Measurements from ENCODE around the gene TAF4. TPM values are rescaled to one million over a fixed set of nuclear protein-coding genes. Genes with fewer than 3 reads are reported as not detected.
A peak's percentile ranks its signal among the peaks of the same experiment; 100 is the strongest.

Gene TAF4
- total RNA-seq, 4 donors from 2014 or later: 6.2 to 37.6 (median 10.7) TPM

- no peak overlapping the region for H3K27ac ChIP-seq
- no peak for DNase-seq
- no peaks in the 10 kb centered on the region for H3K4me1 ChIP-seq
- no peak for TF ChIP-seq POLR2A (IDR thresholded peaks at IDR 0.05)
- TF ChIP-seq, protein P1, sequence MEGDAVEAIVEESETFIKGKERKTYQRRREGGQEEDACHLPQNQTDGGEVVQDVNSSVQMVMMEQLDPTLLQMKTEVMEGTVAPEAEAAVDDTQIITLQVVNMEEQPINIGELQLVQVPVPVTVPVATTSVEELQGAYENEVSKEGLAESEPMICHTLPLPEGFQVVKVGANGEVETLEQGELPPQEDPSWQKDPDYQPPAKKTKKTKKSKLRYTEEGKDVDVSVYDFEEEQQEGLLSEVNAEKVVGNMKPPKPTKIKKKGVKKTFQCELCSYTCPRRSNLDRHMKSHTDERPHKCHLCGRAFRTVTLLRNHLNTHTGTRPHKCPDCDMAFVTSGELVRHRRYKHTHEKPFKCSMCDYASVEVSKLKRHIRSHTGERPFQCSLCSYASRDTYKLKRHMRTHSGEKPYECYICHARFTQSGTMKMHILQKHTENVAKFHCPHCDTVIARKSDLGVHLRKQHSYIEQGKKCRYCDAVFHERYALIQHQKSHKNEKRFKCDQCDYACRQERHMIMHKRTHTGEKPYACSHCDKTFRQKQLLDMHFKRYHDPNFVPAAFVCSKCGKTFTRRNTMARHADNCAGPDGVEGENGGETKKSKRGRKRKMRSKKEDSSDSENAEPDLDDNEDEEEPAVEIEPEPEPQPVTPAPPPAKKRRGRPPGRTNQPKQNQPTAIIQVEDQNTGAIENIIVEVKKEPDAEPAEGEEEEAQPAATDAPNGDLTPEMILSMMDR (IDR thresholded peaks at IDR 0.05): peak in 2 of 4 experiments; percentile 24 to 50
- no peaks in the 10 kb centered on the region for H3K36me3 ChIP-seq
- no peaks in the 10 kb centered on the region for H3K9me3 ChIP-seq
- intact Hi-C loops (cut with DNase I; ENCODE audit: low total_unique reads): no loop called here
- no peak overlapping the region for H3K4me3 ChIP-seq
- H3K27me3 ChIP-seq: no peaks in the 10 kb centered on the region
Observed at GRCh38 chr20:61980647-61981583, 84.8 kb downstream of the TAF4 start.

GRCh38 chr20:61979701-61980635 lies 85.7 kb downstream of the TAF4 start:
- Histone ChIP-seq H3K9me3 (no peaks in the 10 kb centered on the region), H3K4me1 (no peaks in the 10 kb centered on the region), H3K27ac (no peak overlapping the region), H3K4me3 (no peak overlapping the region), H3K36me3 (no peaks in the 10 kb centered on the region), H3K27me3 (no peaks in the 10 kb centered on the region)
- intact Hi-C loops (cut with DNase I; ENCODE audit: low total_unique reads): no loop called here
- TF ChIP-seq, protein P1 (IDR thresholded peaks at IDR 0.05): no peak
- no peak for DNase-seq

DNA sequence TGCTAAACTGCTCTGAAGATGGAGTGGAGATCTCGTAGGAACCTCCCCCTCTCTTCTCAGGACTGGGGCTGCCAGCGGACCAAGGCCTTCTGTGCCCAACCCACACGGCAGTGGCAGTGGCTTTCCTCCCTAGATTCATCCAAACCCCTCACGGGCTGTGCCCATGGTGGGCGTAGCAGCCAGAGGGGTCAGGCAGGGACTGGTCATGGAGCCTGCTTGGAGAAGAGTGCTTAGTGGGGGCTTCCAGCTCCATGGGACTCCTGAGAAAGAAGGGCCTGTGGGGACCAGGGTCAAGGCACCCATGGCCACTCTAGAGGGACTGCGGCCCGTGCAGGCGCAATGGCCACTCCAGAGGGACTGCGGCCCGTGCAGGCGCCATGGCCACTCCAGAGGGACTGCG lies 86.6 kb downstream of the TAF4 start:
- Histone ChIP-seq H3K4me1 (no peaks in the 10 kb centered on the region), H3K4me3 (no peak overlapping the region), H3K27ac (no peak overlapping the region), H3K27me3 (no peaks in the 10 kb centered on the region), H3K36me3 (no peaks in the 10 kb centered on the region), H3K9me3 (no peaks in the 10 kb centered on the region)
- DNase-seq: no peak
- TF ChIP-seq POLR2A (IDR thresholded peaks at IDR 0.05): no peak
- TF ChIP-seq, protein P1 (IDR thresholded peaks at IDR 0.05): no peak
- intact Hi-C loops (cut with DNase I; ENCODE audit: low total_unique reads): no loop called here

- H3K27me3 ChIP-seq: no peaks in the 10 kb centered on the region
- no peaks in the 10 kb centered on the region for H3K9me3 ChIP-seq
- H3K4me3 ChIP-seq: no peak overlapping the region
- TF ChIP-seq, protein P1 (IDR thresholded peaks at IDR 0.05): no peak
- no peak for TF ChIP-seq POLR2A (IDR thresholded peaks at IDR 0.05)
- H3K4me1 ChIP-seq: no peaks in the 10 kb centered on the region
- no peak overlapping the region for H3K27ac ChIP-seq
- H3K36me3 ChIP-seq: no peaks in the 10 kb centered on the region
- DNase-seq: no peak
- intact Hi-C loops (cut with DNase I; ENCODE audit: low total_unique reads): no loop called here
Observed at GRCh38 chr20:61978491-61978890, 87.2 kb downstream of the TAF4 start.
